ENCODE measurements around the gene NKIRAS1.

Gene NKIRAS1

GRCh38 chr3:23916886-23917678 is at the start of gene NKIRAS1, which contains the start of gene RPL15 (continued):
- no peak for TF ChIP-seq ZBTB49 (tag by site-specific recombination; IDR thresholded peaks at IDR 0.05; ENCODE audit: low read depth)
- peak; percentile 81 for TF ChIP-seq ZNF394 (tag by site-specific recombination; IDR thresholded peaks at IDR 0.05; ENCODE audit: borderline replicate concordance)
- peak; percentile 94 for TF ChIP-seq ZBTB20 (tag by site-specific recombination; IDR thresholded peaks at IDR 0.05)
- no peak for TF ChIP-seq ZNF510 (tag by site-specific recombination; IDR thresholded peaks at IDR 0.05; ENCODE audit: insufficient replicate concordance)
- TF ChIP-seq ZNF416 (tag by site-specific recombination; IDR thresholded peaks at IDR 0.05), result 0 out of 2 replicates have a peak, but pooled peaks have one; percentile 48
- TF ChIP-seq ZNF785 (tag by site-specific recombination; IDR thresholded peaks at IDR 0.05), result peak; percentile 88
- TF ChIP-seq ZNF48 (tag by site-specific recombination; IDR thresholded peaks at IDR 0.05), result no peak
- no peak for TF ChIP-seq SETDB1 (IDR thresholded peaks at IDR 0.05; ENCODE audit: insufficient read length, low read length)
- TF ChIP-seq ZNF626 (tag by site-specific recombination; IDR thresholded peaks at IDR 0.05), result no peak
- 0 out of 2 replicates have a peak, but pooled peaks have one; percentile 59 for TF ChIP-seq ZNF610 (tag by site-specific recombination; IDR thresholded peaks at IDR 0.05; ENCODE audit: borderline replicate concordance)
- no peak for TF ChIP-seq ZNF302 (tag by site-specific recombination; IDR thresholded peaks at IDR 0.05; ENCODE audit: low read depth)
- no peak for TF ChIP-seq ZNF560 (tag by site-specific recombination; IDR thresholded peaks at IDR 0.05; ENCODE audit: borderline replicate concordance)
- peak; percentile 99 for TF ChIP-seq SP3 (tag by site-specific recombination; IDR thresholded peaks at IDR 0.05)
- peak; percentile 39; the same call in 1 of the 2 replicates for TF ChIP-seq ZNF398 (tag by site-specific recombination; IDR thresholded peaks at IDR 0.05)
- TF ChIP-seq ZNF776 (tag by site-specific recombination; IDR thresholded peaks at IDR 0.05; ENCODE audit: borderline replicate concordance), result no peak; the same call in 1 of the 2 replicates
- no peak for TF ChIP-seq ZNF140 (tag by site-specific recombination; IDR thresholded peaks at IDR 0.05)
- TF ChIP-seq ZNF239 (tag by site-specific recombination; IDR thresholded peaks at IDR 0.05), result peak; percentile 56; the same call in 1 of the 2 replicates
- no peak; the same call in 1 of the 2 replicates for TF ChIP-seq ZNF658 (tag by site-specific recombination; IDR thresholded peaks at IDR 0.05)
- TF ChIP-seq ZNF76 (tag by site-specific recombination; IDR thresholded peaks at IDR 0.05; ENCODE audit: borderline replicate concordance, low read depth), result peak; percentile 98
- peak; percentile 69 for TF ChIP-seq ZFHX2 (tag by site-specific recombination; conservative IDR thresholded peaks at IDR 0.05)
- TF ChIP-seq PATZ1 (tag by site-specific recombination; IDR thresholded peaks at IDR 0.05), result peak; percentile 90
- peak; percentile 64; the same call in 1 of the 2 replicates for TF ChIP-seq ZNF121 (tag by site-specific recombination; IDR thresholded peaks at IDR 0.05)
- no peak for TF ChIP-seq ZFP41 (tag by site-specific recombination; IDR thresholded peaks at IDR 0.05; ENCODE audit: borderline replicate concordance)
- peak; percentile 83 for TF ChIP-seq ZNF629 (tag by site-specific recombination; IDR thresholded peaks at IDR 0.05)
- 0 out of 2 replicates have a peak, but pooled peaks have one; percentile 15 for TF ChIP-seq BCL11A (tag by site-specific recombination; IDR thresholded peaks at IDR 0.05; ENCODE audit: low read depth)
- peak; percentile 65 for TF ChIP-seq ZSCAN4 (tag by site-specific recombination; IDR thresholded peaks at IDR 0.05)
- TF ChIP-seq ZNF26 (tag by site-specific recombination; IDR thresholded peaks at IDR 0.05), result no peak
- TF ChIP-seq ZSCAN18 (tag by site-specific recombination; IDR thresholded peaks at IDR 0.05), result peak; percentile 87
